HepG2 (cell line): ENCODE results near the gene ST6GALNAC2. TPM values are rescaled to one million over a fixed set of nuclear protein-coding genes. Genes with fewer than 3 reads are reported as not detected.

Experiments
- CREB1 ChIP-seq, 2 experiments: fragments of 450-650 bp in 1 of 2; IDR thresholded peaks; 2 replicates each; pipeline ENCODE4 v1.6.1; 2016 to 2017; ENCODE audit warnings: control low read depth in 1 of 2, mild to moderate bottlenecking in 1 of 2, missing compliant biosample characterization in 1 of 2, missing genetic modification characterization in 1 of 2
- IRF2 ChIP-seq: IDR thresholded peaks from 2 replicates; pipeline ENCODE4 v1.6.1; 2018; ENCODE audit warnings: missing genetic modification reagents, missing compliant biosample characterization
- MTF2 ChIP-seq: sonication (generic); formaldehyde crosslinking; IDR thresholded peaks from 2 replicates; pipeline ENCODE4 v1.5.0; 2020; ENCODE audit warnings: missing genetic modification reagents, borderline replicate concordance
- TOE1 ChIP-seq: sonication (generic); formaldehyde crosslinking; IDR thresholded peaks from 2 replicates; pipeline ENCODE4 v1.4.0; 2020; ENCODE audit warnings: mild to moderate bottlenecking, missing genetic modification reagents
- XBP1 ChIP-seq: sonication (generic); formaldehyde crosslinking; IDR thresholded peaks from 2 replicates; pipeline ENCODE4 v1.5.0; 2020; ENCODE audit warnings: missing genetic modification reagents
- ZFP1 ChIP-seq: IDR thresholded peaks from 2 replicates; pipeline ENCODE4 v1.6.1; 2016
- ZNF30 ChIP-seq: sonication (generic); formaldehyde crosslinking; IDR thresholded peaks from 2 replicates; pipeline ENCODE4 v1.5.0; 2020; ENCODE audit warnings: mild to moderate bottlenecking, missing genetic modification reagents
- ZNF746 ChIP-seq: sonication (generic); formaldehyde crosslinking; IDR thresholded peaks from 2 replicates; pipeline ENCODE4 v1.8.0; 2022; ENCODE audit warnings: mild to moderate bottlenecking, missing genetic modification reagents
- ZNF841 ChIP-seq: sonication (generic); formaldehyde crosslinking; IDR thresholded peaks from 2 replicates; pipeline ENCODE4 v1.8.1; 2023; ENCODE audit warnings: missing genetic modification reagents, borderline replicate concordance
- polyA plus RNA-seq, 8 experiments: library from polyadenylated mRNA; depleted of rRNA in 3 of 8; stranded (reverse) in 7 of 8; unstranded in 1 of 8; fragments of >200 nt; fragmentation: Illumina TruSeq in 4 of 8; extraction: Trizol in 4 of 8; gene quantifications; 2 replicates each; pipeline versions ENCODE4 v1.2.1 to v1.2.3, GENCODE V29; 2011 to 2016; ENCODE audit warnings: low read depth in 4 of 8, missing spikeins in 1 of 8, mixed read lengths in 1 of 8; ENCODE audit not compliant: insufficient read depth in 1 of 8
- total RNA-seq, 5 experiments: library from RNA; depleted of rRNA; stranded (reverse); fragments of >200 nt; fragmentation: Illumina TruSeq; extraction: Trizol; gene quantifications; 2 replicates each; pipeline ENCODE4 v1.2.3, GENCODE V29; 2016; ENCODE audit warnings: low read depth in 1 of 5
- TF ChIP-seq, protein P1 (sequence below): sonication (generic); formaldehyde crosslinking; IDR thresholded peaks from 2 replicates; pipeline ENCODE4 v1.5.0; 2020; ENCODE audit warnings: mild to moderate bottlenecking, missing genetic modification reagents
- TF ChIP-seq, protein P2 (sequence below), 2 experiments: sonication (generic) in 1 of 2; formaldehyde crosslinking in 1 of 2; IDR thresholded peaks; 2 replicates each; pipeline versions ENCODE4 v1.5.1 to v1.6.1; 2011 to 2020; ENCODE audit warnings: borderline replicate concordance in 1 of 2, low read depth in 1 of 2, low read length in 1 of 2, mild to moderate bottlenecking in 1 of 2, missing genetic modification reagents in 1 of 2, moderate library complexity in 1 of 2
- TF ChIP-seq, protein P3 (sequence below): sonication (generic); IDR thresholded peaks from 2 replicates; pipeline ENCODE4 v1.6.1; 2016; ENCODE audit warnings: low read depth, borderline replicate concordance
- TF ChIP-seq, protein P4 (sequence below): sonication (generic); formaldehyde crosslinking; conservative IDR thresholded peaks from 2 replicates; pipeline ENCODE4 v1.4.0; 2020; ENCODE audit warnings: mild to moderate bottlenecking, missing genetic modification reagents, moderate library complexity
- TF ChIP-seq, protein P5 (sequence below): sonication (generic); formaldehyde crosslinking; IDR thresholded peaks from 2 replicates; pipeline ENCODE4 v1.8.0; 2022; ENCODE audit warnings: missing genetic modification reagents, mild to moderate bottlenecking, moderate library complexity, borderline replicate concordance
- TF ChIP-seq, protein P6 (sequence below): IDR thresholded peaks from 2 replicates; pipeline ENCODE4 v1.6.1; 2012; ENCODE audit warnings: inconsistent platforms

ST6GALNAC2 gene
- total and polyA plus RNA-seq, 2 of the 13 experiments (the other 11 are each of a cell fraction or from before 2014, with no cell fraction given): 0.12 to 0.49 TPM

DNA sequence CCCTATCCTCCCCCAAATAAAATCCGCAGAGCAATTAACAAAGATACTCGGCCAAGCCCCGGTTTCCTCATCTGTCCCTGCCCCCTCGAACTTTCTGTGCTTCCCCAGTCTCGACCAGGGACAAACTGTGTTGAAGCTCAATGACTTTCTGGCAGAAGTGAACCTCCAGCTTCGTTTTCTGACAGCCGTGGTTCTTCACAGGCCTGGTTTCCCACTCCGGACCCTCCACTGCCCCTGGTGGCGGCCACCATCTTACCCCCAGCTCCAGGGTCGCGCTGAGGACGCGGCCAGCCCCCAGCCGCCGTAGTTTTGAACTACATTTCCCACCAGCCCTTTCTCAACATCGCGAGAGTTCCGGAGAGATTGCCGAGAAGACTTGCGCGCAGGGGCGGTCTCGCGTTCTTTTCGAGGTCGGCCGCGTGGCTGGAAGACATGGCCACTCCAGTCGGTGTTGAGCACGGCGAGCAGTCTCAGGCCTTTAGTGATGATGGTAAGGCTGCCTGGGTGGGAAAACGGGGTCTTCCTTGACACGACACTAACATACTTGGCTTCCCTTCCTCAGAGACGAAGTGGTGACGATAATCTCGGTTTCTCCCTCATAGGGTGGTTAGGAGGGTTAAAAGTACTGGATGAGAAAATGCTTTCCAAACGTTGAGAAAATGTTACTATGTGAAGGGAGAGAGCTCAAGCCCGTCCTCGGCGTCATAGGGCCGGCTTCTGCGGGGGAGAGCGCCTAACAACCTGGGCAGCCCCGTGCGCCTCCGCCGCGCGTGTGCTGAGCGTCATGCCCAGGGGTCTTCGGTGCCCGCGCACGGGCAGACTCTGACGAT lies 28.1 kb downstream of the ST6GALNAC2 start (continued):
- TF ChIP-seq, protein P1, sequence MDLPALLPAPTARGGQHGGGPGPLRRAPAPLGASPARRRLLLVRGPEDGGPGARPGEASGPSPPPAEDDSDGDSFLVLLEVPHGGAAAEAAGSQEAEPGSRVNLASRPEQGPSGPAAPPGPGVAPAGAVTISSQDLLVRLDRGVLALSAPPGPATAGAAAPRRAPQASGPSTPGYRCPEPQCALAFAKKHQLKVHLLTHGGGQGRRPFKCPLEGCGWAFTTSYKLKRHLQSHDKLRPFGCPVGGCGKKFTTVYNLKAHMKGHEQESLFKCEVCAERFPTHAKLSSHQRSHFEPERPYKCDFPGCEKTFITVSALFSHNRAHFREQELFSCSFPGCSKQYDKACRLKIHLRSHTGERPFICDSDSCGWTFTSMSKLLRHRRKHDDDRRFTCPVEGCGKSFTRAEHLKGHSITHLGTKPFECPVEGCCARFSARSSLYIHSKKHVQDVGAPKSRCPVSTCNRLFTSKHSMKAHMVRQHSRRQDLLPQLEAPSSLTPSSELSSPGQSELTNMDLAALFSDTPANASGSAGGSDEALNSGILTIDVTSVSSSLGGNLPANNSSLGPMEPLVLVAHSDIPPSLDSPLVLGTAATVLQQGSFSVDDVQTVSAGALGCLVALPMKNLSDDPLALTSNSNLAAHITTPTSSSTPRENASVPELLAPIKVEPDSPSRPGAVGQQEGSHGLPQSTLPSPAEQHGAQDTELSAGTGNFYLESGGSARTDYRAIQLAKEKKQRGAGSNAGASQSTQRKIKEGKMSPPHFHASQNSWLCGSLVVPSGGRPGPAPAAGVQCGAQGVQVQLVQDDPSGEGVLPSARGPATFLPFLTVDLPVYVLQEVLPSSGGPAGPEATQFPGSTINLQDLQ (CRISPR knock-in tag): peak; percentile 69; the same call in 1 of the 2 replicates
- TF ChIP-seq, protein P2, sequence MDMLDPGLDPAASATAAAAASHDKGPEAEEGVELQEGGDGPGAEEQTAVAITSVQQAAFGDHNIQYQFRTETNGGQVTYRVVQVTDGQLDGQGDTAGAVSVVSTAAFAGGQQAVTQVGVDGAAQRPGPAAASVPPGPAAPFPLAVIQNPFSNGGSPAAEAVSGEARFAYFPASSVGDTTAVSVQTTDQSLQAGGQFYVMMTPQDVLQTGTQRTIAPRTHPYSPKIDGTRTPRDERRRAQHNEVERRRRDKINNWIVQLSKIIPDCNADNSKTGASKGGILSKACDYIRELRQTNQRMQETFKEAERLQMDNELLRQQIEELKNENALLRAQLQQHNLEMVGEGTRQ (IDR thresholded peaks at IDR 0.05; ENCODE audit: low read depth, low read length): no peak
- TF ChIP-seq, protein P2 (CRISPR knock-in tag; IDR thresholded peaks at IDR 0.05; ENCODE audit: borderline replicate concordance): peak; percentile 59; the same call in 1 of the 2 replicates
- TF ChIP-seq ZNF746 (CRISPR knock-in tag) (no peak), CREB1 (IDR thresholded peaks at IDR 0.05) (peak; percentile 56), CREB1 (CRISPR knock-in tag; IDR thresholded peaks at IDR 0.05) (peak; percentile 85), ZNF30 (CRISPR knock-in tag) (peak; percentile 68; the same call in 1 of the 2 replicates), IRF2 (CRISPR knock-in tag) (peak; percentile 95), TOE1 (CRISPR knock-in tag) (peak; percentile 90; the same call in 1 of the 2 replicates), ZNF841 (CRISPR knock-in tag) (no peak), XBP1 (CRISPR knock-in tag) (0 out of 2 replicates have a peak, but pooled peaks have one; percentile 70), MTF2 (0 out of 2 replicates have a peak, but pooled peaks have one; percentile 38), ZFP1 (no peak)
- TF ChIP-seq, protein P3, sequence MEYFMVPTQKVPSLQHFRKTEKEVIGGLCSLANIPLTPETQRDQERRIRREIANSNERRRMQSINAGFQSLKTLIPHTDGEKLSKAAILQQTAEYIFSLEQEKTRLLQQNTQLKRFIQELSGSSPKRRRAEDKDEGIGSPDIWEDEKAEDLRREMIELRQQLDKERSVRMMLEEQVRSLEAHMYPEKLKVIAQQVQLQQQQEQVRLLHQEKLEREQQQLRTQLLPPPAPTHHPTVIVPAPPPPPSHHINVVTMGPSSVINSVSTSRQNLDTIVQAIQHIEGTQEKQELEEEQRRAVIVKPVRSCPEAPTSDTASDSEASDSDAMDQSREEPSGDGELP: peak; percentile 61
- TF ChIP-seq, protein P4, sequence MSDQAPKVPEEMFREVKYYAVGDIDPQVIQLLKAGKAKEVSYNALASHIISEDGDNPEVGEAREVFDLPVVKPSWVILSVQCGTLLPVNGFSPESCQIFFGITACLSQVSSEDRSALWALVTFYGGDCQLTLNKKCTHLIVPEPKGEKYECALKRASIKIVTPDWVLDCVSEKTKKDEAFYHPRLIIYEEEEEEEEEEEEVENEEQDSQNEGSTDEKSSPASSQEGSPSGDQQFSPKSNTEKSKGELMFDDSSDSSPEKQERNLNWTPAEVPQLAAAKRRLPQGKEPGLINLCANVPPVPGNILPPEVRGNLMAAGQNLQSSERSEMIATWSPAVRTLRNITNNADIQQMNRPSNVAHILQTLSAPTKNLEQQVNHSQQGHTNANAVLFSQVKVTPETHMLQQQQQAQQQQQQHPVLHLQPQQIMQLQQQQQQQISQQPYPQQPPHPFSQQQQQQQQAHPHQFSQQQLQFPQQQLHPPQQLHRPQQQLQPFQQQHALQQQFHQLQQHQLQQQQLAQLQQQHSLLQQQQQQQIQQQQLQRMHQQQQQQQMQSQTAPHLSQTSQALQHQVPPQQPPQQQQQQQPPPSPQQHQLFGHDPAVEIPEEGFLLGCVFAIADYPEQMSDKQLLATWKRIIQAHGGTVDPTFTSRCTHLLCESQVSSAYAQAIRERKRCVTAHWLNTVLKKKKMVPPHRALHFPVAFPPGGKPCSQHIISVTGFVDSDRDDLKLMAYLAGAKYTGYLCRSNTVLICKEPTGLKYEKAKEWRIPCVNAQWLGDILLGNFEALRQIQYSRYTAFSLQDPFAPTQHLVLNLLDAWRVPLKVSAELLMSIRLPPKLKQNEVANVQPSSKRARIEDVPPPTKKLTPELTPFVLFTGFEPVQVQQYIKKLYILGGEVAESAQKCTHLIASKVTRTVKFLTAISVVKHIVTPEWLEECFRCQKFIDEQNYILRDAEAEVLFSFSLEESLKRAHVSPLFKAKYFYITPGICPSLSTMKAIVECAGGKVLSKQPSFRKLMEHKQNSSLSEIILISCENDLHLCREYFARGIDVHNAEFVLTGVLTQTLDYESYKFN (CRISPR knock-in tag): peak; percentile 12; the same call in 1 of the 2 replicates
- TF ChIP-seq, protein P5, sequence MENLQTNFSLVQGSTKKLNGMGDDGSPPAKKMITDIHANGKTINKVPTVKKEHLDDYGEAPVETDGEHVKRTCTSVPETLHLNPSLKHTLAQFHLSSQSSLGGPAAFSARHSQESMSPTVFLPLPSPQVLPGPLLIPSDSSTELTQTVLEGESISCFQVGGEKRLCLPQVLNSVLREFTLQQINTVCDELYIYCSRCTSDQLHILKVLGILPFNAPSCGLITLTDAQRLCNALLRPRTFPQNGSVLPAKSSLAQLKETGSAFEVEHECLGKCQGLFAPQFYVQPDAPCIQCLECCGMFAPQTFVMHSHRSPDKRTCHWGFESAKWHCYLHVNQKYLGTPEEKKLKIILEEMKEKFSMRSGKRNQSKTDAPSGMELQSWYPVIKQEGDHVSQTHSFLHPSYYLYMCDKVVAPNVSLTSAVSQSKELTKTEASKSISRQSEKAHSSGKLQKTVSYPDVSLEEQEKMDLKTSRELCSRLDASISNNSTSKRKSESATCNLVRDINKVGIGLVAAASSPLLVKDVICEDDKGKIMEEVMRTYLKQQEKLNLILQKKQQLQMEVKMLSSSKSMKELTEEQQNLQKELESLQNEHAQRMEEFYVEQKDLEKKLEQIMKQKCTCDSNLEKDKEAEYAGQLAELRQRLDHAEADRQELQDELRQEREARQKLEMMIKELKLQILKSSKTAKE (CRISPR knock-in tag): peak; percentile 64; the same call in 1 of the 2 replicates
- TF ChIP-seq, protein P6, sequence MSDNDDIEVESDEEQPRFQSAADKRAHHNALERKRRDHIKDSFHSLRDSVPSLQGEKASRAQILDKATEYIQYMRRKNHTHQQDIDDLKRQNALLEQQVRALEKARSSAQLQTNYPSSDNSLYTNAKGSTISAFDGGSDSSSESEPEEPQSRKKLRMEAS: peak; percentile 100
